HT-29 (cell line): ENCODE results near the gene PALLD. TPM values are rescaled to one million over a fixed set of nuclear protein-coding genes. Genes with fewer than 3 reads are reported as not detected.
A peak's percentile ranks its signal among the peaks of the same experiment; 100 is the strongest.

Experiments used
- DNase-seq: peaks from one replicate; pipeline ENCODE4 v3.0.0-alpha.2; 2015; ENCODE audit warnings: low spot score
- total RNA-seq: library from RNA; depleted of rRNA; stranded (reverse); fragments of >200 nt; shearing (Covaris generic); gene quantifications from 2 replicates; pipeline ENCODE4 v1.2.3, GENCODE V29; 2014

PALLD gene
- total RNA-seq, 1 experiment from 2014 or later, result 1.3 TPM

DNA sequence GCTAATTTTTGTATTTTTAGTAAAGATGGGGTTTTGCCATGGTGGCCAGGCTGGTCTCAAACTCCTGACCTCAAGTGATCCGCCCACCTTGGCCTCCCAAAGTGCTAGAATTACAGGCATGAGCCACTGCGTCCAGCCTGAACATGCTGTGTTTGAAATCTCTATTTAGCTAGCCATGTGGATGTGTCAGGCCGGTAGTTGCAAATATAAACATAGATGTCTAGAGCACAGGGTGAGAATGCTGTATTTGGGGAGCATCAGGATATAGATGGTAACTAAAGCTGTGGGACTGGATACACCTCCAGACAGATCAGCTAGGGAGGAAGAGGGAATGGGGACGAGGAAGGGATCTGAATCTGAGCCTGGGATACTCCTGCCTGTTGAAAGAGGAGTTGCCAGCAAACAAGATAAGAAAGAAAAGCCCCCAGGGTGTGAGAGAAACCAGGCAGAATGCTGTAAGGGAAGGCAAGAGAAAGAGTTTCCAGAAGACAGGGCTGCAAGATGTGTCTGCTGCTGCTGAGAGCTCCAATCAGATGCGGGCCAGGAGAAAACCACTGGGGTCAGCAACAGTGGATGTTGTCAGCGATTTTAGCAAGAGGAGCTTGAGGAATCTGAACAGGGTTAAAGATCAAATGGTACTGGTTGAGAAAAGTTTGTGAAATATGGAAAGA lies 177.4 kb downstream of the PALLD start:
- DNase-seq, result no peak

DNA sequence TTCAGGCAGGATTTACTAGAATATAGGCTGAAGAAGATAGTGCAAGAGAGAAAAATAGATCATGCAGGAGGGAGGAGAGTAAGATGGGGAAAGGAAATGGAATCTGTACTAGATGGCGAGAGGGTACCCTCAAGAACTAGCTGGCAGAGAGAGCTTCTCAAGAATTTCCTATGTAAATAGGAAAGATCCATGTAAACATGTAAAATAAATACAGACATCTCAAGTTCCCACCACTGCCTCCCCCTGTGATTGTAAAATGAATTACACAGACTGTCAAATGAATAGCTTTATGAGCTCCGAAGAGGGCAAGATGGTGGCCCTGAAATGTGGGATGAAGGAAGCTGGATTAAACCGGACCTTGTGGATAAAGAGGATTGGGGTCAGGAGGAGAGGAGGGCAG lies 178.0 kb downstream of the PALLD start:
- DNase-seq, result no peak

GRCh38 chr4:168677063-168677462 lies 180.2 kb downstream of the PALLD start:
- no peak for DNase-seq

GRCh38 chr4:168677879-168678278 lies 181.0 kb downstream of the PALLD start:
- no peak for DNase-seq

- DNase-seq, result no peak
Observed at GRCh38 chr4:168678751-168679366, 182.0 kb downstream of the PALLD start.

GRCh38 chr4:168679397-168679796 lies 182.5 kb downstream of the PALLD start:
- DNase-seq, result no peak

DNA sequence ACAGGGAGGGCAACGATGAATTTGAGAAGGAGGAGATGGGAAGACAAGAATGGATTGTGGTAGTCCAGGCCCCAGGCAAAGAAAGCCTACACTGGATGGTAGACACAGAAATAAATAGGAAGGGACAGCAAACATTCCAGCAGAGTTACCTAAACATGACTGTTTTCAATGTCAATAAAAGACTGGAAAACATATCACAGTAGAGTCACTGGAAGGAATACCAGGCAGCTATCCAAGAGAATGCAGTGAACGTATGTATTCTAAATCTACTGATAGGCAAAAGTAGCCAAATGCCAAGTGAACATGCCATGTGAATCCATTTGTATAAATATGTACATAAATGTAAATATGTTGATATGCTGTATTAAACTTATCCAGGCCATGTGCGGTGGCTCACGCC lies 183.0 kb downstream of the PALLD start:
- no peak for DNase-seq

DNA sequence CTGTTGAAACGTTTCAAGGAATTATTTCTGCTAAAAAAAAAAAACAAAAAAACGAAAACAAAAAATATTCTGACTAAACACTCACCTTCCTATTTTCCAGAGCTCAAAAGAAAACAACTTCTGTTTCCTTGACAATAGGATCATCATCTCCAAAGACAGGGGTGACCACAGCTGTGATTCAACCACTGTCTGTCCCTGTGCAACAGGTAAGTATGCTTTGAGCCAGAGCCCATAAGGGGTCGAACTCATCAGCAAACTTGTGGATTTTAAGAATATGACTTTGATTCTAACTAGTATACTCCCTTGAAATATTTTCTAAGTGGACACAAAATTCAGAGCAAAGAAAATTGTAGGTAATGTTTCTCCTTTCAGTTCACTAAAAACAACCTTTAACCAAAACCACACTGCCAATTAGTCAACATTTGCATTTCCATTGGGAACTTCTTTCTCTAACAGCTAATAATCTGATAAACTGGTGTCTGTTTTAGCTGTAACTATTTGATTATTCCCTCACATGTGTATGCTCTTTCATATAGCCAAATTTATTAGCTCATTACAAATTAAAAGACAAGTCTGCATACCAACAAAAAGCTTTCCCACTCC lies 186.1 kb downstream of the PALLD start:
- DNase-seq, result no peak

GRCh38 chr4:168683595-168683994 lies 186.7 kb downstream of the PALLD start:
- DNase-seq, result no peak

DNA sequence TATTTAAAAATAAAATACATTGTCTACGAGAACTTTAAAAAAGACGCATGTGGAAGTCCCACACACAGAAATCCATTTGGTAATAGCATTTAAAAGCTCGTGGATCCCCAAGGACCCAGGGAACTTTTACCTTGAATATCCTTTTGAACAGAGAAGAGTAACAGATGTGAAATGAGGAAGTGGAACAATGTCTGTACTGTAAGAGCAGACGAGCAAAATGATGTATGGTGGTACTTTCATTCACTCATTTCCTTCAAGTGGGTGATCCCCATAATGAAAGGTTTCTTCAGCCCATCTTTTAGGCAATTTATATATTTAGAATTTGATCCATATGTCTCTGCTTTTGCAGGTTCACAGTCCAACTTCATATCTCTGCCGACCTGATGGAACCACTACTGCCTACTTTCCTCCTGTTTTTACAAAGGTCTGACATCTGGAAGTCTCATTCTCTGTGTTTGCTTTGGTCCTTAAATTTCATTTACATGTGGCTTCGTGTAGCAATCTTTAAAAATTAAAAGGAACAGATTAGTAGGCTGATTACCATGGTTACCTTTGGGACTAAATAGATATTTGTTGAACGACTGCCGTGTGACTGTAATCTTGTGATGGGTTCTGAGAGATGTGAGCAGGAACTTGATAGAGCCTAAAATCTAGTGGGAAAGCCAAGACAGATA lies 188.4 kb downstream of the PALLD start:
- DNase-seq, result no peak

- no peak for DNase-seq
Observed at GRCh38 chr4:168688584-168688983, 191.7 kb downstream of the PALLD start.

DNA sequence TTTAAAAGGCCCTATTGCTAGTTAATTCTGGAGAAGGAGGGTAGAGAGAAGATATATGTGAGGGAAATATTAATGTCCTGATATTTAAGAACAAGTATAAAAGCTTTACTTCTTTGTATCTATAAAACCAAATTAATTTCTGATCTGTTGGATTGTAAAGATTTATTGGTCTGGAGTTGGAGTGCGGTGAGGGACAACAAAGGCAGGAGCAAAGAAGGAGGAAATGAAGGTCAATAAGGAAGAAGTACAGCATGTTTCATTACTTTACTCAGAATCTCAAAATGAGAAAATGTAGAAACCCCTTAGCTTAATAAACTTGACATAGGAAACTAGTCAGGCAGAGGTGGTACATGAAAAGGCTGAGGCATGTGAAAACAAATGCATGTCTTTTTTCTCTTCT lies 192.9 kb downstream of the PALLD start:
- DNase-seq, result no peak

DNA sequence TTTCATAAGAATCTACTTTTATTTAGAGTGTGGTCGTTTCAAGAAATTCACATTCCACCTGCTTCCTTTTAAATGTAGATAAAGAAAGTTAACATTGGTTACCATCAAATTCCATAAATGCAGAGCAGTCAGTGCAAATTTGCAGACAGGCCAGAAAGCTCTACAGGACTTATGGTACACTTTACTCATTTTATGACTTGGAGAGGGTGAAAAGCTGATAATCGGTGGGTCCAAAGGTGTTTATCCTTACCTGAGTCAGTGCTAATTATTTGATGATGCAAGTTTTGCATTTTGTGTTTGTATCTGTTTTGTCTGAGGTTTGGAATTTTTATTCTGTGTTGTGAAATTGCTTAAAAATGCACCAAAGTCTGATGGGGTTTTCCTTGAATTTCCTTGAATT lies 193.3 kb downstream of the PALLD start:
- DNase-seq, result no peak

DNA sequence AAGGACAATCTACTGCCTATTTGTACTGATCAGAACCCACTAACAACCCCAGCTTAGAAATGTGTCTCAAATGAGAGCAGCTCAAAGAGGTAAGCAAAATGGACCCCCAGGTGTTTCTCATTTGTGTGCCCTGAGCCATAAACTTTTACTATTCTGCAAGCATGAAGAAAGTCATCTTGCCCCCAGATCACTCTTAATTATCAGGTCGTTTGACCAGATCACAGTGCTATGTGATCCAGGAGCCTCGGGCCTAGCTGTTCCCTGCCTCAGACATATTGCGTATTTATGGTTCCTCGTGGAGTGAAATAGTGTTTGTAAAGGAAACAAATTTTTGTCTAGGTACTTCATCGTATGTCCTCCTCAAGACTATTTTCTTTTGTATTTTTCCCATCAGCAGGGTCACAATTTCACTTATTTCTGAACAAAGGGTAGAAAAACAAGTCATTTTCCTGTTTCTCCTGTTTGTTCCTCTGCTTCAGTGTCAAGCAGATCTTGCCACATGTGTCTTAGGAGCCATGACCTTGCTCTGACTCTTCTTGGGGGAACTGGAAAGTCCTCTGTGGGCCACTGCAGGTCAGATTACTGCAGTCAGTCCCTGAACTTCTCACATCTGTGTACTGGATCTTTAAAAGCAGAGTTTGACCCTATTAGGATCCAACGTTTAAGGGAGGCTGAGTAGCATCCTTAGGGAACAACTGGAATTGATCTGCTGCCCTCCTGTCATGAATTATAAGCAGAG lies 194.9 kb downstream of the PALLD start:
- DNase-seq, result no peak

DNA sequence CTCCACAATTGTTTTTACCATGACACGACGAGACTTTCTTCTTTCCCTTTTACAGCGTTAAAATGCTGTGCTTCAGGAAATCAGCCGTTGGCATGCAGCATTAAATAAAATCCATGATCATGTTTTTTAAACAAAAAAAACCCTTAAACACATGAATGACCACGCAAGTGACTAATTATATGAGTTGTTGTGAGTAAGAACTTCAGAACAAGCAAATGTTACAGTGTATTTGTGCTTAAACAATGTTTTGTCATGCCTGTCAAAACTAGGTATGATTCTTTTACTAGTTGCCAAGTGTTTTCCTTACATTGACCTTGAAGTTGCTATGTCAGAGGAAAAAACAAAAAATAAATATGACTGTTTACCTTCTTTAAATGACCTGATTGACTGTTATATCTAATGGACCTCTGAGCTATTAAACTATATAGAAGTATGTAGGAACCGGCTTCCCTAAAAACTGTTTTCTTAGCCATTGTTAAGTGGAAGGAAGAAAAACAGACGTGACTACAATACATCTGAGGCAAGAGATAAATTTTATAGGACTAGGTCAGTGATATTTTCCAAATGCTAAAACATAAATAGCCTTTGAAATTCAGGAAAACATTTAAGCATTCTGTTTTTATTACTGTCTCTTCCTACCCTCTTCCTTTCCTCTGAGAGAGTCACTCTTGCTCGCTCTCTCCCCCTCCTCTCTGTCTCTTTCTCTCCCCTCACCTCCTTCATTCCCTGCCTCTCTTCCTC lies 197.1 kb downstream of the PALLD start:
- DNase-seq, result no peak

GRCh38 chr4:168694667-168695066 lies 197.8 kb downstream of the PALLD start:
- DNase-seq, result peak; percentile 12

DNA sequence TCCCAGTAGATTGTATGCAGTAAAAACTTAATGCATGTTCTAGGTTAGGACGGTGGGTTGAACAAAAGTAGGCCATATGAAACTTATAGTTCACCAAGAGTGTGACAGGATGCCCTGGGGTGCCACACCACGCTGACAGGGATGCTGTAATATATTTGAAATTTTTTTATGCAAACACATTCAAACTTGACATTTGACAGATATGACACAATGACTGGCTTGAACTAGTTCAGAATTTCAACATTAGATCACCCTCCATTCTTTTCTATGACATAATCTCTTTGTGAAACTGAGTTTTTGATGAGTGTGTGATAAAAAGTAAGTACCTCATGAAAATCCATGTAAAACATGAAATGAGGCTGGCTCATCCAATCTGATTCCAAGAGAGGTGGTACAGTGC lies 198.4 kb downstream of the PALLD start:
- DNase-seq, result no peak

GRCh38 chr4:168696280-168696679 lies 199.4 kb downstream of the PALLD start:
- DNase-seq, result no peak

- DNase-seq, result no peak
Observed at GRCh38 chr4:168696826-168697225, 200.0 kb downstream of the PALLD start.

DNA sequence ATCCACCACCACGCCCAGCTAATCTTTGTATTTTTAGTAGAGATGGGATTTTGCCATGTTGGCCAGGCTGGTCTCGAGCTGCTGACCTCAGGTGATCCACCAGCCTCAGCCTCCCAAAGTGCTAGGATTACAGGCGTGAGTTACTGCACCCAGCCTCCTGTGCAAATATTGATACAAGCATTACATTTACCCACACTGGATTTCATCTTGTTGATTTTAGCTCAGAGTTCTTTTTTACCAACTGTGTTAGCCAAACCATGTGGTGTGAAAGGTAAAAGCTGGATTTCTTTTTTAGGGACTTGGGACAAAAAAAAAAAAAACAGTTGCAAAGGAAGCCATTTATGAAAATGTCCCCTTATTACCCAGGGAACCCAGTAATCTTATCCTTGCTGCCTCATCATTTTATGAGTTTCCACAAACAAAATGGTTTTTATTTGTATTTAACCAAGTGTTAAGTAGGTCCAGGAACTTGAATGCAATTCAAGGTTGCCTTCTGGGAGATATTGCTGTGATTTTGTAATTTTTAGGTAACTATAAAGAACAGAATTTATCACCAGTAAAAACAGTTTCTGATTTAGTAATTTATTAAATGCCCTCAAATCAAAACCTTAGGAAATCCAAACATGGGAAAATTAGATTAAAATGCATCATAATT lies 202.5 kb downstream of the PALLD start:
- no peak for DNase-seq

DNA sequence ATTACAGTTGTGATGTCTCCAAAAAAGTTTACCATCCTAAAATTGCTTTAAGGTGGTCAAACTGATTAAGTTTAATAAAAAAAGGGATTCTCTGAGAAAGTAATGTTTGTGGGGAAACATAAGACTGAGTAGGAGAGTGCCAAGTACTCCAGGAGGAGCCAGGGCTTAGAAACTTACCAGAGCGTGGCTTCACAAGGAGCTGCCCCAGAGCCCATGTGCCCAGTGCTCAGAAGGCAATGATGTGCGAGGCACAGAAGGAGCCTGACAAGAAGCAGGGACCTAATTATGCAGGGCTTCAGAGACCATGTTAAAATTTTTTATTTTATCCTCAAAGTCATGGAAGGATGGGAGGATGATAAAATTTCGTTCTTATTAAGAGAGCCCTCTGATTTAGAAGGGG lies 204.2 kb downstream of the PALLD start:
- DNase-seq, result no peak
